Measurements from ENCODE around the gene SNRNP35.
"Not testable (repeated sequence)": the region's sequence is repeated elsewhere in the genome, so short reads cannot be mapped to it uniquely, and the experiment has no call there.

SNRNP35 gene

GRCh38 chr12:123499332-123499731 lies 41.4 kb downstream of the SNRNP35 start:
- H3K36me3 ChIP-seq (ENCODE audit: control insufficient read depth in 2 of 2, insufficient read depth in 2 of 2, low read length in 2 of 2), result peaks cover 0 to 7% of the 10 kb centered on the region in 2 donors
- no peaks in the 10 kb centered on the region for H3K9me3 ChIP-seq (ENCODE audit: control insufficient read depth in 2 of 2, low read length in 2 of 2)
- no peaks in the 10 kb centered on the region for H3K27me3 ChIP-seq (ENCODE audit: control insufficient read depth in 2 of 2, insufficient read depth in 2 of 2, low read length in 2 of 2)
- no peaks in the 10 kb centered on the region for H3K4me1 ChIP-seq (ENCODE audit: control insufficient read depth in 2 of 2, insufficient read depth in 2 of 2, low read length in 2 of 2)
- no peak overlapping the region for H3K4me3 ChIP-seq (ENCODE audit: low read length in 2 of 2)
- no peak overlapping the region for H3K9ac ChIP-seq (ENCODE audit: low read depth in 1 of 2, low read length in 2 of 2)
- H3K27ac ChIP-seq (ENCODE audit: low read depth in 2 of 2, low read length in 2 of 2), result no peak overlapping the region

GRCh38 chr12:123502163-123502704 lies 44.3 kb downstream of the SNRNP35 start:
- Histone ChIP-seq H3K36me3 (ENCODE audit: control insufficient read depth in 2 of 2, insufficient read depth in 2 of 2, low read length in 2 of 2) (peaks cover 0 to 3% of the 10 kb centered on the region in 2 donors), H3K4me1 (ENCODE audit: control insufficient read depth in 2 of 2, insufficient read depth in 2 of 2, low read length in 2 of 2) (no peaks in the 10 kb centered on the region), H3K9me3 (ENCODE audit: control insufficient read depth in 2 of 2, low read length in 2 of 2) (no peaks in the 10 kb centered on the region), H3K27me3 (ENCODE audit: control insufficient read depth in 2 of 2, insufficient read depth in 2 of 2, low read length in 2 of 2) (no peaks in the 10 kb centered on the region), H3K4me3 (ENCODE audit: low read length in 2 of 2) (no peak overlapping the region), H3K27ac (ENCODE audit: low read depth in 2 of 2, low read length in 2 of 2) (no peak overlapping the region), H3K9ac (ENCODE audit: low read depth in 1 of 2, low read length in 2 of 2) (no peak overlapping the region)

- no peaks in the 10 kb centered on the region for H3K4me1 ChIP-seq (ENCODE audit: control insufficient read depth in 2 of 2, insufficient read depth in 2 of 2, low read length in 2 of 2)
- no peaks in the 10 kb centered on the region for H3K27me3 ChIP-seq (ENCODE audit: control insufficient read depth in 2 of 2, insufficient read depth in 2 of 2, low read length in 2 of 2)
- no peaks in the 10 kb centered on the region for H3K9me3 ChIP-seq (ENCODE audit: control insufficient read depth in 2 of 2, low read length in 2 of 2)
- no peak overlapping the region for H3K9ac ChIP-seq (ENCODE audit: low read depth in 1 of 2, low read length in 2 of 2)
- no peak overlapping the region for H3K4me3 ChIP-seq (ENCODE audit: low read length in 2 of 2)
- H3K36me3 ChIP-seq (ENCODE audit: control insufficient read depth in 2 of 2, insufficient read depth in 2 of 2, low read length in 2 of 2), result no peaks in the 10 kb centered on the region
- H3K27ac ChIP-seq (ENCODE audit: low read depth in 2 of 2, low read length in 2 of 2), result no peak overlapping the region
These were observed 48.3 kb downstream of the SNRNP35 start for GRCh38 chr12:123506059-123506842.

GRCh38 chr12:123506843-123507236 lies 48.9 kb downstream of the SNRNP35 start:
- H3K9ac ChIP-seq (ENCODE audit: low read depth in 1 of 2, low read length in 2 of 2), result no peak overlapping the region
- H3K9me3 ChIP-seq (ENCODE audit: control insufficient read depth in 2 of 2, low read length in 2 of 2), result no peaks in the 10 kb centered on the region
- no peak overlapping the region for H3K27ac ChIP-seq (ENCODE audit: low read depth in 2 of 2, low read length in 2 of 2)
- no peaks in the 10 kb centered on the region for H3K36me3 ChIP-seq (ENCODE audit: control insufficient read depth in 2 of 2, insufficient read depth in 2 of 2, low read length in 2 of 2)
- H3K4me3 ChIP-seq (ENCODE audit: low read length in 2 of 2), result no peak overlapping the region
- H3K4me1 ChIP-seq (ENCODE audit: control insufficient read depth in 2 of 2, insufficient read depth in 2 of 2, low read length in 2 of 2), result no peaks in the 10 kb centered on the region
- no peaks in the 10 kb centered on the region for H3K27me3 ChIP-seq (ENCODE audit: control insufficient read depth in 2 of 2, insufficient read depth in 2 of 2, low read length in 2 of 2)

- Histone ChIP-seq H3K4me1 (ENCODE audit: control insufficient read depth in 2 of 2, insufficient read depth in 2 of 2, low read length in 2 of 2) (no peaks in the 10 kb centered on the region), H3K27me3 (ENCODE audit: control insufficient read depth in 2 of 2, insufficient read depth in 2 of 2, low read length in 2 of 2) (no peaks in the 10 kb centered on the region), H3K27ac (ENCODE audit: low read depth in 2 of 2, low read length in 2 of 2) (no peak overlapping the region), H3K9ac (ENCODE audit: low read depth in 1 of 2, low read length in 2 of 2) (no peak overlapping the region), H3K9me3 (ENCODE audit: control insufficient read depth in 2 of 2, low read length in 2 of 2) (no peaks in the 10 kb centered on the region), H3K36me3 (ENCODE audit: control insufficient read depth in 2 of 2, insufficient read depth in 2 of 2, low read length in 2 of 2) (no peaks in the 10 kb centered on the region), H3K4me3 (ENCODE audit: low read length in 2 of 2) (no peak overlapping the region)
These were observed 55.1 kb downstream of the SNRNP35 start for GRCh38 chr12:123512838-123513665.

GRCh38 chr12:123513805-123514204 lies 55.9 kb downstream of the SNRNP35 start:
- Histone ChIP-seq H3K4me1 (ENCODE audit: control insufficient read depth in 2 of 2, insufficient read depth in 2 of 2, low read length in 2 of 2) (no peaks in the 10 kb centered on the region), H3K27me3 (ENCODE audit: control insufficient read depth in 2 of 2, insufficient read depth in 2 of 2, low read length in 2 of 2) (no peaks in the 10 kb centered on the region), H3K9ac (ENCODE audit: low read depth in 1 of 2, low read length in 2 of 2) (no peak overlapping the region), H3K36me3 (ENCODE audit: control insufficient read depth in 2 of 2, insufficient read depth in 2 of 2, low read length in 2 of 2) (no peaks in the 10 kb centered on the region), H3K27ac (ENCODE audit: low read depth in 2 of 2, low read length in 2 of 2) (no peak overlapping the region), H3K4me3 (ENCODE audit: low read length in 2 of 2) (no peak overlapping the region), H3K9me3 (ENCODE audit: control insufficient read depth in 2 of 2, low read length in 2 of 2) (no peaks in the 10 kb centered on the region)

GRCh38 chr12:123514582-123515221 lies 56.8 kb downstream of the SNRNP35 start:
- H3K36me3 ChIP-seq (ENCODE audit: control insufficient read depth in 2 of 2, insufficient read depth in 2 of 2, low read length in 2 of 2); H3K4me1 ChIP-seq (ENCODE audit: control insufficient read depth in 2 of 2, insufficient read depth in 2 of 2, low read length in 2 of 2); H3K9me3 ChIP-seq (ENCODE audit: control insufficient read depth in 2 of 2, low read length in 2 of 2); H3K27ac ChIP-seq (ENCODE audit: low read depth in 2 of 2, low read length in 2 of 2); H3K27me3 ChIP-seq (ENCODE audit: control insufficient read depth in 2 of 2, insufficient read depth in 2 of 2, low read length in 2 of 2); H3K9ac ChIP-seq (ENCODE audit: low read depth in 1 of 2, low read length in 2 of 2); H3K4me3 ChIP-seq (ENCODE audit: low read length in 2 of 2): not testable (repeated sequence)

GRCh38 chr12:123516216-123516780 lies 58.4 kb downstream of the SNRNP35 start:
- Histone ChIP-seq H3K36me3 (ENCODE audit: control insufficient read depth in 2 of 2, insufficient read depth in 2 of 2, low read length in 2 of 2) (peaks cover 3 to 5% of the 10 kb centered on the region in 2 donors), H3K27ac (ENCODE audit: low read depth in 2 of 2, low read length in 2 of 2) (no peak overlapping the region)

More at GRCh38 chr12:123516216-123516780, 58.4 kb downstream of the SNRNP35 start:
- H3K9ac ChIP-seq (ENCODE audit: low read depth in 1 of 2, low read length in 2 of 2), result no peak overlapping the region
- H3K4me1 ChIP-seq (ENCODE audit: control insufficient read depth in 2 of 2, insufficient read depth in 2 of 2, low read length in 2 of 2), result no peaks in the 10 kb centered on the region
- no peak overlapping the region for H3K4me3 ChIP-seq (ENCODE audit: low read length in 2 of 2)
- H3K9me3 ChIP-seq (ENCODE audit: control insufficient read depth in 2 of 2, low read length in 2 of 2), result no peaks in the 10 kb centered on the region
- no peaks in the 10 kb centered on the region for H3K27me3 ChIP-seq (ENCODE audit: control insufficient read depth in 2 of 2, insufficient read depth in 2 of 2, low read length in 2 of 2)

Data from mucosa of rectum (tissue), 2 donors.